KG1 (cell line): Measurements from ENCODE around the gene PKLR.

Experiments used
- DNase-seq: peaks from one replicate; lab custom pipeline; 2025; lab: John Stamatoyannopoulos, UW

The PKLR gene

GRCh38 chr1:155284476-155284875 is 16.8 kb downstream of the PKLR start:
- DNase-seq, result no peak

- no peak for DNase-seq
Observed at GRCh38 chr1:155282488-155283091, 18.6 kb downstream of the PKLR start.

- no peak for DNase-seq
Observed at GRCh38 chr1:155279268-155279667, 22.0 kb downstream of the PKLR start.

GRCh38 chr1:155278689-155279160 is 22.5 kb downstream of the PKLR start:
- no peak for DNase-seq

- DNase-seq, result no peak
Observed at GRCh38 chr1:155277902-155278688, 23.1 kb downstream of the PKLR start.

GRCh38 chr1:155277070-155277901 is 24.0 kb downstream of the PKLR start, which contains the start of gene HCN3:
Gene HCN3 (plus strand): TSS chr1:155277463. CDS start chr1:155277591, 128 bp downstream.
- peak; percentile 78 for DNase-seq

GRCh38 chr1:155273343-155274245 is 27.6 kb downstream of the PKLR start, which contains the start of gene CLK2:
Gene CLK2 (minus strand): TSS chr1:155273504. CDS start chr1:155270977, 2,527 bp downstream.
- peak; percentile 76 for DNase-seq

- DNase-seq, result no peak
Observed at GRCh38 chr1:155272466-155273342, 28.5 kb downstream of the PKLR start.

- DNase-seq, result no peak
Observed at GRCh38 chr1:155269381-155269780, 31.9 kb downstream of the PKLR start.

- no peak for DNase-seq
Observed at GRCh38 chr1:155268630-155269029, 32.6 kb downstream of the PKLR start.

- DNase-seq, result no peak
Observed at GRCh38 chr1:155267373-155267772, 33.9 kb downstream of the PKLR start.

- DNase-seq, result no peak
Observed at GRCh38 chr1:155266553-155266952, 34.7 kb downstream of the PKLR start.

GRCh38 chr1:155263067-155263466 is 38.2 kb downstream of the PKLR start:
- DNase-seq, result no peak

GRCh38 chr1:155261852-155262673 is 39.2 kb downstream of the PKLR start, which contains the start of gene SCAMP3:
Gene SCAMP3 (minus strand): TSS chr1:155262360. CDS start chr1:155262151, 209 bp downstream.
- DNase-seq, result peak; percentile 87

- DNase-seq, result no peak
Observed at GRCh38 chr1:155261493-155261851, 39.8 kb downstream of the PKLR start.

- DNase-seq, result no peak
Observed at GRCh38 chr1:155260276-155260675, 41.0 kb downstream of the PKLR start.

- no peak for DNase-seq
Observed at GRCh38 chr1:155256058-155256852, 45.0 kb downstream of the PKLR start.

- no peak for DNase-seq
Observed at GRCh38 chr1:155255243-155256007, 45.8 kb downstream of the PKLR start, which contains the start of gene ENTREP3. Gene ENTREP3 (minus strand): TSS chr1:155255483. CDS start chr1:155254877, 606 bp downstream.
